Measurements from ENCODE around the gene TCF20. TPM values are rescaled to one million over a fixed set of nuclear protein-coding genes. Genes with fewer than 3 reads are reported as not detected.

The TCF20 gene
- total RNA-seq, 1 donor from 2014 or later, result 112 TPM

GRCh38 chr22:42292732-42293520 is 22.5 kb upstream of the TCF20 start:
- DNase-seq, result no peak
- Mint-ChIP-seq H3K4me3 (ENCODE audit: unreplicated experiment) (no peak overlapping the region), H3K27me3 (ENCODE audit: unreplicated experiment) (peaks cover 9% of the 10 kb centered on the region), H3K36me3 (ENCODE audit: unreplicated experiment) (no peaks in the 10 kb centered on the region), H3K9me3 (ENCODE audit: unreplicated experiment) (peaks cover 6% of the 10 kb centered on the region), H3K27ac (ENCODE audit: unreplicated experiment) (no peak overlapping the region), H3K4me1 (ENCODE audit: low read depth, unreplicated experiment) (peaks cover 29% of the 10 kb centered on the region)
- no peak for TF ChIP-seq CTCF (IDR thresholded peaks at IDR 0.05; ENCODE audit: partially characterized antibody, unreplicated experiment)

- peak overlapping the region; percentile 78 for H3K4me3 Mint-ChIP-seq (ENCODE audit: unreplicated experiment)
- no peaks in the 10 kb centered on the region for H3K36me3 Mint-ChIP-seq (ENCODE audit: unreplicated experiment)
- peaks cover 11% of the 10 kb centered on the region for H3K27me3 Mint-ChIP-seq (ENCODE audit: unreplicated experiment)
- peaks cover 4% of the 10 kb centered on the region for H3K9me3 Mint-ChIP-seq (ENCODE audit: unreplicated experiment)
- TF ChIP-seq CTCF (IDR thresholded peaks at IDR 0.05; ENCODE audit: partially characterized antibody, unreplicated experiment), result no peak
- DNase-seq, result peak; percentile 74
- H3K4me1 Mint-ChIP-seq (ENCODE audit: low read depth, unreplicated experiment), result peaks cover 30% of the 10 kb centered on the region
- H3K27ac Mint-ChIP-seq (ENCODE audit: unreplicated experiment), result peak overlapping the region; percentile 93
These were observed 20.8 kb upstream of the TCF20 start for GRCh38 chr22:42291287-42291686.

GRCh38 chr22:42289671-42290541 is 19.5 kb upstream of the TCF20 start:
- H3K27ac Mint-ChIP-seq (ENCODE audit: unreplicated experiment), result peak overlapping the region; percentile 76
- H3K36me3 Mint-ChIP-seq (ENCODE audit: unreplicated experiment), result no peaks in the 10 kb centered on the region
- peaks cover 8% of the 10 kb centered on the region for H3K9me3 Mint-ChIP-seq (ENCODE audit: unreplicated experiment)
- DNase-seq, result no peak
- no peak for TF ChIP-seq CTCF (IDR thresholded peaks at IDR 0.05; ENCODE audit: partially characterized antibody, unreplicated experiment)
- H3K27me3 Mint-ChIP-seq (ENCODE audit: unreplicated experiment), result peaks cover 10% of the 10 kb centered on the region
- no peak overlapping the region for H3K4me3 Mint-ChIP-seq (ENCODE audit: unreplicated experiment)
- peaks cover 27% of the 10 kb centered on the region for H3K4me1 Mint-ChIP-seq (ENCODE audit: low read depth, unreplicated experiment)

- no peak for TF ChIP-seq CTCF (IDR thresholded peaks at IDR 0.05; ENCODE audit: partially characterized antibody, unreplicated experiment)
- Mint-ChIP-seq H3K27ac (ENCODE audit: unreplicated experiment) (no peak overlapping the region), H3K4me3 (ENCODE audit: unreplicated experiment) (no peak overlapping the region), H3K4me1 (ENCODE audit: low read depth, unreplicated experiment) (peaks cover 26% of the 10 kb centered on the region), H3K27me3 (ENCODE audit: unreplicated experiment) (peaks cover 10% of the 10 kb centered on the region), H3K9me3 (ENCODE audit: unreplicated experiment) (peaks cover 8% of the 10 kb centered on the region), H3K36me3 (ENCODE audit: unreplicated experiment) (no peaks in the 10 kb centered on the region)
- DNase-seq, result no peak
These were observed 18.3 kb upstream of the TCF20 start for GRCh38 chr22:42288791-42289190.
